Posterior cingulate gyrus (tissue), 11 donors: ENCODE results near the gene PLCD3.
A peak's percentile ranks its signal among the peaks of the same experiment; 100 is the strongest.
"Not testable (repeated sequence)": the region's sequence is repeated elsewhere in the genome, so short reads cannot be mapped to it uniquely, and the experiment has no call there.

Experiments
- DNase-seq, 10 donors: peaks; one replicate each; pipeline versions ENCODE4 v3.0.0 to v3.0.0-alpha.2; 2020 to 2021; ENCODE audit warnings: mixed read lengths in 3 of 10
- intact Hi-C: fragments of 100-400 bp; cut with DNase I; formaldehyde crosslinking; loops from one replicate; pipeline ENCODE4 v1.15.1; 2023

The PLCD3 gene

GRCh38 chr17:45136846-45137560 is 4.7 kb upstream of the PLCD3 start:
- intact Hi-C loops, result loop anchor here (10.0 kb wide), 1 partner anchor 362 kb away; no protein-coding TSS in a partner anchor

GRCh38 chr17:45135978-45136791 is 3.9 kb upstream of the PLCD3 start:
- peak in 2 of 10 donors; percentile 11 to 81 for DNase-seq
- intact Hi-C loops, result loop anchor here (1.0 to 10.0 kb wide), 2 partner anchors 61 to 361 kb away; no protein-coding TSS in a partner anchor

More at GRCh38 chr17:45136846-45137560, 4.7 kb upstream of the PLCD3 start:
- DNase-seq, result peak in 2 of 10 donors; percentile 56 to 69

- DNase-seq, result peak; percentile 89 to 99 (median 94)
- intact Hi-C loops, result loop anchor here (1.0 to 10.0 kb wide), 2 partner anchors 62 to 361 kb away; no protein-coding TSS in a partner anchor
Measured at GRCh38 chr17:45135192-45135977, 3.1 kb upstream of the PLCD3 start, which contains the start of gene ACBD4. TSS of gene ACBD4 (plus strand) at chr17:45135687. CDS start at chr17:45136145, 458 bp downstream.

DNA sequence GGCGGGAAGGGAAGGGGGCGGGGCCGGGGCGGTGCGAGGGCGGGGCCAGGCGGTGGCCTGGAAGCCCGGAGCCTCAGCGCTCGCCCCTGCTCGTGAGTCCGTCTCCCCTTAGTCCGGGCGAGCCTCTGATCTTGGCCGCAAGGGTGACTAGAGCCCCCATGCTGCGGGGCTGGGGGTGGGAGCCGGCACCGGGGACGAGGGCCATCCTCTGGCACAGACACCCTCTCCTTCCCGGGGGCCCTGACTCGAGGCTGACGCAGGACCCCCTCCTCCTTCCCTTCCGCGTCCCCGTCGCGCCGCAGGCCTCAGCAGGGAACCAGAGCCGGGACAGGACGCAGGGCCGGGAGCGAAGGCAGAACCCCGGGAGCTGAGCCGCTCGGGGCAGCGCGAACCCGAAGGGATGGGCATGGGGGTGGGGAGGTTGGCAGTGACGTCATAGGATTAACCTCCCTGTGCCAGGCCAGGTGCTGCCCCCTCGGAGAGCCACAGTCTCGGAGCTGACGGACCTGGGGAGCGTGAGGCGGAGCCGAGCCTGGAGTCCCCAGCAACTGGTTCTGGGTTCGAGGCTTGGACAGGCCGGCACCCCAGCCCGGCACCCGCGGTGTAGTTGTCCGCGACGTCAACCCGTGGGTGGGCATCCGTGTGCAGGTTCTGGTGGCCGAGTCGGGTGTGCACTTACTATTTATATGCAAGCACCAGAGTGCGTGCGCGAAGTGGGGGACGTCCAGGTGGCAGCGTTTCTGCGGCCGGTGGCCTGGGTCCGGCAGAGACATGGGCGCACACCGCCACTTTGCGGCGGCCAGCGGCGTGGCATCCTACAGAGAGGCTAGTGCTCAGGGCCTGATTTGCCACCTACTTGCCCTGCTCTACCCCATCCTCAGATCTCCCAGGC is 503 bp upstream of the PLCD3 start:
- intact Hi-C loops, result loop anchor here (5.0 to 10.0 kb wide), 2 partner anchors 36 to 358 kb away; no protein-coding TSS in a partner anchor
- peak; percentile 56 to 97 (median 80) for DNase-seq

- DNase-seq, result peak in 4 of 10 donors; percentile 31 to 57 (median 34)
- intact Hi-C loops, result loop anchor here (5.0 to 10.0 kb wide), 2 partner anchors 34 to 357 kb away; no protein-coding TSS in a partner anchor
Measured at GRCh38 chr17:45131616-45132319, 547 bp downstream of the PLCD3 start.

DNA sequence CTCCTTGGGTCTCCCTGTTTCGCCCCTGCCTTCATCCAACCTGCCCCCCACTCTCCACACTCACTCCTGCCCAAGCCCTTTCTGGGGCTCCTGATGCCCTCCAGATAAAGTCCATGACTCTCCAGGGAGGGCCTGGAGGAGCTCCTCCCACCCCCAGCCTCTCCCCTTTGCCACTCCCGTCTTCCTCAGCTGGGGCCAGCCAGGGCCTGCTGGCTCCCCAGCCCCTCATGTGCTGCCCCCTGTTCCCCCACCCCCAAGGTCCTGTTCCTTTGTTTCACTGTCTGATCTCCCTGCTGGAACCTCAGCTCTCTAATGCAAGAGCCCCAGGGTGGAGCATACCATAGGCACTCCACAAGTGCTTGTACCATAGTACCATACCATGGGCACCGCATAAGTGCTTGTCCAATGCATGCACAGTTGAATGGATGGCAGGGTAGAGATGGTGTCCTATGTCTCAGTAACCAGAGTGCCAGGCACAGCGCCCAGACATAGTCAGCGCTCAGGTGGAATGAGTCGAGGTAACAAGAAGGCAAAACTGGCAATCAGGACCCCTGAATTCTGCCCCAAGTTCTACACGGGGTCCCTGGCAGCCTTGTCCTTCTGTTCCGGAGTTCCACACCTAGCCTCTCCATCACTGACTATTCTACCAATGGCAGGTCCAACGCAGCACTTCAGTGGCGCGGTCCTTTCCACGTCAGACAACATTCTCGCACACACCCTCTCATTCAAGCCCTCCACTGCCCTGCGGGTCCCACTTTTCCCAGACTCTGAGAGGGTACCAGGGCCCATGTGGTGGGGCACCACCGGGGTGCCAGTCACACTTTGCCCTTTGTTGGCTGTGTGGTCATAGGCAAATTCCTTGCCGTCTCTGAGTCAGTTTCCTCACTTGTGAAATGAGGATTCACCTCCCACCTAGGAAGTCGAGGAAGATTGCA is 1.4 kb downstream of the PLCD3 start:
- no peak for DNase-seq
- intact Hi-C loops, result loop anchor here (5.0 to 10.0 kb wide), 2 partner anchors 34 to 356 kb away; no protein-coding TSS in a partner anchor

DNA sequence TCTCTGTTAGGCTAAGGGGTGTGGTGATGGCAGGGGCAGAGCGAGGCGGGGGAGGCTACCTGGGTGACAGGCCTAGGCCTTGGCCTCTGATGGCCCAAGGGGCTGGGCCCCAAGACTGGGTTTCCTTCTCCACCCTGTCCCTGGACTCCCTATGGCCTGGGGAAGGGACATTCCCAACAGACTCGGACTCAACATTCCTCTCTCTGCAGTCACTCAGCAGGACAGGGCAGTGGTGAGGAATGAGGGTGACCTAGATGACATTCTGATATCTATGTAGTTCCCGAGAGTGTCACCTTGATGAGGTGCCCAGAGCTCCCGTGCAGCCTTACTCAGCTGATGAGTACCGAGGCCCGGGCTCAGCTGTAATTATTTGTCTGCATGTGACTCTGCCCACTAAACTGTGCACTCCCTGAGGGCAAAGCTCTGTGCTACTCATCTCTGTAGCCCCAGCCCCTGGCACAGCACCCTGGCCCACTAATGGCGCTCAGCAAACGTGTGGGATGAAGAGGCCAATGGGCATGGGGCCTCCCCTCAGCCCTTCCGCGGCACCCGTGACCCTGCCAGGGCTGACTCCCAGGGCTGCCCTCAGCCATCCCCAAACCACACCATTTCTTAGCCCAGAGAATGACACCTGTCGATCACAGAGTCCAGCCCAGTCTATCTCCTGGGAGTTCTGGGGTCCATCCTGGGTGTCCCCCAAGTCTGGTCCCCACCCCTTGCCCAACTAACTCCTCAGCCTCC is 2.2 kb downstream of the PLCD3 start:
- DNase-seq, result no peak
- intact Hi-C loops, result loop anchor here (5.0 to 10.0 kb wide), 2 partner anchors 33 to 355 kb away; no protein-coding TSS in a partner anchor

GRCh38 chr17:45129426-45129939 is 2.8 kb downstream of the PLCD3 start:
- intact Hi-C loops, result no loop called here
- DNase-seq, result no peak

DNA sequence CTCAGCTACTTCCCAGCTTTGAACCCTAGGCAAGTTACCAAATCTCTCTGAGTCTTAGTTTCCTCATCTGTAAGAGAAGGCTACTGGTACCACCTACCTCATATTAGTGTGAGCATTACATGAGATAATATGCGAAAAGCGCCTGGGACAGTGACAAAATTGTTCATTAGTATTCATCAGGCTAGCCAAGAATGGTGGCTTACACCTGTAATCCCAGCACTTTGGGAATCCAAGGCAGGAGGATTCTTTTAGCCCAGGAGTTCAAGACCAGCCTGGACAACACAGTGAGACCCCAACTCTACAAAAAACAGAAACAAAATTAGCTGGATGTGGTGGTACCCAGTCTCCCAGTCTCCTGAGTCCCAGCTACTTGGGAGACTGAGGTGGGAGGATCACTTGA is 3.3 kb downstream of the PLCD3 start:
- no peak for DNase-seq
- intact Hi-C loops, result no loop called here

- no peak for DNase-seq
- intact Hi-C loops, result no loop called here
Measured at GRCh38 chr17:45128331-45128730, 4.0 kb downstream of the PLCD3 start.

DNA sequence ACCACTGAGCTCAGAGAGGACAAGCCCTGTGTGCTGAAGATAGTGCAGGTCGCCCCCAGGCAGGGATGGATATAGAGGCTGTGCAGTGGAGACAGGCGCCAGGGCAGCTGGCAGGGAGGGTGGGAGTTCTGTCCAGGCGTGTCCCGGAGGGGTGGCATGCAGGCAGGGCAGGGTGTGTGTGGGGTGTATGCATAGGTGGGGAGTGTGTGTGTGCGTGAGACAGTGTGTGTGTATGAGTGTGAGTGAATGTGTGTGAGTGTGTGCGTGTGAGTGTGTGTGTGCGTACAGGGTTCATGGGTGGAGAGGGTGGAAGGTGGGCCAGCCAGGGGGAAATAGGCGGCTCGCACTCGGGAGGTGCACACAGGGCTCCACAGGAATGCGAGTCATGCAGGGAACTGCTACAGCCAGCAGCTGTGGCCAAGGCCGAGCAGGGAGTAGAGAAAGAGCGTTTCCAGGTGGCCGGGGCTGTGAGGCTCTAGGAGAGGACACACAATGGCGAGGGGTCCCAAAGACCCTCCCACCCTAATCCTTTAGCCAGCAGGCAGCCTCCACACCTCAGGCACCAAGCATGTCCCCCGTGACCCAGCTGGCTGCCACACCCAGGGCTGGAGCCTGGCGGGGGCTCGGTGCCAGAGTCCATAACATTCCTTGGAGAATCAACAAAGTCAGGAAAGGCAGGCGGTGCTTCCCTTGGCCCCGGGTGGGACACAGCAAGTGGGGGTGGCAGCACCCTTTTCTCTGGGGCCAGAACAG is 4.6 kb downstream of the PLCD3 start:
- intact Hi-C loops, result no loop called here
- no peak for DNase-seq

- no peak for DNase-seq
- intact Hi-C loops, result no loop called here
Measured at GRCh38 chr17:45127207-45127547, 5.1 kb downstream of the PLCD3 start.

DNA sequence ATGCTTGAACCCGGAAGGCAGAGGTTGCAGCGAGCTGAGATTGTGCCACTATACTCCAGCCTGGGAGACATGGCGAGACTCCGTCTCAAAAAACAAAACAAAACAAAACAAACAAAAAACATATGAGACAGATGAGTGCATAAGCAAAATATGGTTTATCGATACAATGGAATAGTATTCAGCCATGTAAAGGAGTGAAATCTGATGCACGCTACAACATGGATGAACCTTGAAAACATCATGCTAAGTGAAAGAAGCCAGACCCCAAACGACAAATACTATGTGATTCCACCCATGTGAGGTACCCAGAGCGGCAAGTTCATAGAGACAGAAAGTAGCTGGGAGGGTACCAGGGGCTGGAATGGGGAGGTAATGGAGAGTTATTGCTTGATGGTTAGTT is 6.8 kb downstream of the PLCD3 start:
- intact Hi-C loops, result no loop called here
- no peak for DNase-seq

DNA sequence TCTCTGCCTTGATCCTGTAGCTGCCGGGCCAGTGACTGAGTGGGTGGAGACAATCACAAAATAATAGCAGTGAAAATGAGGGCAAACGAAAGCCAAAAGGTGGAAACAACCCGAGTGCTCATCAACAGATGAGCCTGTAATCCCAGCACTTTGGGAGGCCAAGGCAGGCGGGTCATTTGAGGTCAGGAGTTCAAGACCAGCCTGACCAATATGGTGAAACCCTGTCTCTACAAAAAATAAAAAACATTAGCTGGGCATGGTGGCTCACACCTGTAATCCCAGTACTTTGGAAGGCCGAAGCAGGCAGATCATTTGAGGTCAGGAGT is 7.6 kb downstream of the PLCD3 start:
- DNase-seq, intact Hi-C loops: not testable (repeated sequence)

GRCh38 chr17:45123930-45124796 is 8.2 kb downstream of the PLCD3 start:
- no peak for DNase-seq
- intact Hi-C loops, result no loop called here
